ENCODE measurements around the gene RNF152. TPM values are rescaled to one million over a fixed set of nuclear protein-coding genes. Genes with fewer than 3 reads are reported as not detected.

Gene RNF152
- total and polyA plus RNA-seq, 5 donors from 2014 or later: 0.39 TPM; not detected in 4

DNA sequence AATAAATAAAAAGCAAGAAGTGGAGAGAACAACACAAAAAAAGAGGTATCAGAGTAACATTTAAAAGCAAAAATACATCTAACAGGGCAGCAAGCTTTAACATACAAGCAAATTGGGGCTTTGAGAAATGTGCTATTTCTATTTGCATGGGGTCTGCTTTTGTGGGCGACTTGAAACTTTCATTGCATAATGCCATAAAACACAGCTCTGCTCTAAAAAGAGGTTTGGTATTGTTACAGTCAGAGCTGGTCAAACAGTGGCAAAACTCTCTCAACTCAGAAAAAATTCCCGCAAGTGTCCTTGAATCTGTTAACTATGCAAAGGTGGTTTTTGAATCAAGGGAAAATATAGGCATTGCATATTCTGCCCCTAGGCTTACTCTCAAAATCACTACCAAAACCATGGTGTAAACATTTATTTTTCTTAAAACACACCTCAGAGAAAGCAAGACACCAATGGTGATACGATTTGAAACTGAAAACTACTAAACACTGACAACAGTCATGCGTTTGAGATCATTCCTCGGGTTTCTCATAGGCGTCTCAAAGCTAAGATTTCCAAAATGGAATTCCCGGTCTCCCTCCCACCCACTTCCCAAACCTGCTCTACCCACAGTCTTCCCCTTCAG lies 45.5 kb downstream of the RNF152 start:
- H3K27ac Mint-ChIP-seq: no peak overlapping the region
- H3K9me3 ChIP-seq (ENCODE audit: control insufficient read depth in 2 of 2, low read length in 2 of 2): no peaks in the 10 kb centered on the region
- peaks cover 0 to 2% (median 0%) of the 10 kb centered on the region in 4 donors for H3K4me1 Mint-ChIP-seq
- no peak overlapping the region for H3K4me3 Mint-ChIP-seq
- no peak overlapping the region for H3K4me3 ChIP-seq (ENCODE audit: low read depth, low read length)
- no peaks in the 10 kb centered on the region for H3K36me3 Mint-ChIP-seq
- DNase-seq: no peak
- H3K27me3 Mint-ChIP-seq: peaks cover 4% of the 10 kb centered on the region
- no peaks in the 10 kb centered on the region for H3K36me3 ChIP-seq (ENCODE audit: control insufficient read depth, insufficient read depth, low read length)
- no peak for ATAC-seq (ENCODE audit: low read depth in 2 of 2)
- no peaks in the 10 kb centered on the region for H3K27me3 ChIP-seq (ENCODE audit: control insufficient read depth, insufficient read depth, low read length)
- no peak overlapping the region for H3K27ac ChIP-seq (ENCODE audit: insufficient read depth, low read length, poor library complexity, severe bottlenecking)
- peaks cover 0 to 6% (median 0%) of the 10 kb centered on the region in 7 donors for H3K9me3 Mint-ChIP-seq
- H3K4me1 ChIP-seq (ENCODE audit: control insufficient read depth, insufficient read depth, low read length, poor library complexity, severe bottlenecking): no peaks in the 10 kb centered on the region

DNA sequence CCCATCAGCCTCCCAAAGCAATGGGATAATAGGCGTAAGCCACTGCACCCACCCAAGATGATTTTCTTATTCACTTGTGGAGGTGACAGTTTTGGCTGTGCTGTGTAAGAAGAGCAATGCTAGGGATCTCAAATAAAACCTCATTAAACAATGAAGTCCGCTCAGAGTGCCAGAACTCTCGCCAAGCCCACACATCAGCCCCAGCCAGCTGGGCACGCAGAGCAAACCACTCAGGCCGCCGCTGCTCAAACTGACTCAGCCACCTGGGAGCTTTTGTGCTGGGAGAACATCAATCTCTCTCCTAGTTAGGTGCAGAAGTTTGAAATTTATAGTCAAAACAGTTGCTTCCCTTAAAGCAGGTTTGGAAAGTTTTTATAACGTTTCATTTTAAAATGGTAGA lies 47.6 kb downstream of the RNF152 start:
- H3K4me1 ChIP-seq (ENCODE audit: control insufficient read depth, insufficient read depth, low read length, poor library complexity, severe bottlenecking): no peaks in the 10 kb centered on the region
- no peaks in the 10 kb centered on the region for H3K36me3 Mint-ChIP-seq

DNA sequence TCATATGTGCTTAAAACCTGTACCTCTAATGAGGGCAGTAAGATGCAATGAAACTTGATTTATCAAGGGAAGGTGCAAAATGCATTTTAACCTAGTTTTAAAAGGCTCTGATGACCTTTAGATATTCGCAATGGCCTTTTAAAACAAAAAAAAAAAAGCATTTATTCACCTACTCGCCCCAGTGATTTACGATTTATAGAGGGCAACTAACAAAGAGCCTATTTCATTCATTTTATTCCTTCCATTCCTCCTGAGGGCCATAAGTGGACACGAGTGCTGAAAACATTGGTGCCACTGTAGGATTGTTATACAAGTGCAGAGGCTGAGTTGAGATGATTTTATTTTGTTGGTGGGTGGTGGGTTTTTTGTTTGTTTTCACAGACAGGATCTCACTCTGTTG lies 48.1 kb downstream of the RNF152 start:
- no peak overlapping the region for H3K4me3 Mint-ChIP-seq
- H3K36me3 Mint-ChIP-seq: no peaks in the 10 kb centered on the region
- ATAC-seq (ENCODE audit: low read depth in 2 of 2): no peak
- DNase-seq: no peak
- H3K27me3 Mint-ChIP-seq: no peaks in the 10 kb centered on the region
- H3K27ac Mint-ChIP-seq: no peak overlapping the region
- Histone ChIP-seq H3K9me3 (ENCODE audit: control insufficient read depth in 2 of 2, low read length in 2 of 2) (no peaks in the 10 kb centered on the region), H3K36me3 (ENCODE audit: control insufficient read depth, insufficient read depth, low read length) (no peaks in the 10 kb centered on the region), H3K27me3 (ENCODE audit: control insufficient read depth, insufficient read depth, low read length) (no peaks in the 10 kb centered on the region), H3K27ac (ENCODE audit: insufficient read depth, low read length, poor library complexity, severe bottlenecking) (no peak overlapping the region), H3K4me3 (ENCODE audit: low read depth, low read length) (no peak overlapping the region), H3K4me1 (ENCODE audit: control insufficient read depth, insufficient read depth, low read length, poor library complexity, severe bottlenecking) (no peaks in the 10 kb centered on the region)
- H3K9me3 Mint-ChIP-seq: peaks cover 0 to 6% (median 0%) of the 10 kb centered on the region in 7 donors
- H3K4me1 Mint-ChIP-seq: peaks cover 0 to 2% (median 0%) of the 10 kb centered on the region in 4 donors

More for the DNA sequence above, 47.6 kb downstream of the RNF152 start:
- DNase-seq: no peak
- H3K4me1 Mint-ChIP-seq: peaks cover 0 to 2% (median 0%) of the 10 kb centered on the region in 4 donors
- H3K4me3 Mint-ChIP-seq: no peak overlapping the region
- Histone ChIP-seq H3K27ac (ENCODE audit: insufficient read depth, low read length, poor library complexity, severe bottlenecking) (no peak overlapping the region), H3K4me3 (ENCODE audit: low read depth, low read length) (no peak overlapping the region), H3K27me3 (ENCODE audit: control insufficient read depth, insufficient read depth, low read length) (no peaks in the 10 kb centered on the region), H3K36me3 (ENCODE audit: control insufficient read depth, insufficient read depth, low read length) (no peaks in the 10 kb centered on the region), H3K9me3 (ENCODE audit: control insufficient read depth in 2 of 2, low read length in 2 of 2) (no peaks in the 10 kb centered on the region)
- H3K27me3 Mint-ChIP-seq: peaks cover 1% of the 10 kb centered on the region
- no peak overlapping the region for H3K27ac Mint-ChIP-seq
- ATAC-seq (ENCODE audit: low read depth in 2 of 2): no peak
- H3K9me3 Mint-ChIP-seq: peaks cover 0 to 6% (median 0%) of the 10 kb centered on the region in 7 donors

DNA sequence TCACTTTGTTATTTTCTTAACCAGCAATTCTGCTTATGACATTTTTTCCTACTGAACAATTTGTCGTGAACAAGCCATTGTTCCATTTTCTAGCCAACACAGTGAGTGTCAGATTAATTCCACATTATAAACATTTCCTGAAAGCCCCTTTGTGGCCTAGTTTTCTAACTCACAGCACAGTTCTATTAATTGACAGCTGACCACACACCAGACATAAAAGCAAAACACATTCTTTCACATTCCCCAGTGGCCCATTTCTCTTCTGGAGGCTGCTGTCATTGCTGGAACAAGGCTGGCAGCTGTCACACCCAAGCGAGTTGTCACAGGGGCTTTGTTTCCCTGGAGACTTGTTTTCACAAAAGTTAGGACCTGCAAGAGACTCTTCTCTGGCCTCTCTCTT lies 50.7 kb downstream of the RNF152 start:
- no peak overlapping the region for H3K27ac Mint-ChIP-seq
- no peaks in the 10 kb centered on the region for H3K4me1 ChIP-seq (ENCODE audit: control insufficient read depth, insufficient read depth, low read length, poor library complexity, severe bottlenecking)
- H3K36me3 ChIP-seq (ENCODE audit: control insufficient read depth, insufficient read depth, low read length): no peaks in the 10 kb centered on the region
- no peak overlapping the region for H3K27ac ChIP-seq (ENCODE audit: insufficient read depth, low read length, poor library complexity, severe bottlenecking)
- H3K9me3 Mint-ChIP-seq: peaks cover 0 to 7% (median 0%) of the 10 kb centered on the region in 7 donors
- no peak overlapping the region for H3K4me3 Mint-ChIP-seq
- H3K36me3 Mint-ChIP-seq: no peaks in the 10 kb centered on the region
- peaks cover 0 to 2% (median 0%) of the 10 kb centered on the region in 4 donors for H3K4me1 Mint-ChIP-seq
- H3K27me3 Mint-ChIP-seq: peaks cover 11% of the 10 kb centered on the region
- no peak overlapping the region for H3K4me3 ChIP-seq (ENCODE audit: low read depth, low read length)
- H3K27me3 ChIP-seq (ENCODE audit: control insufficient read depth, insufficient read depth, low read length): no peaks in the 10 kb centered on the region
- DNase-seq (no peak), ATAC-seq (ENCODE audit: low read depth in 2 of 2) (no peak)
- no peaks in the 10 kb centered on the region for H3K9me3 ChIP-seq (ENCODE audit: control insufficient read depth in 2 of 2, low read length in 2 of 2)

DNA sequence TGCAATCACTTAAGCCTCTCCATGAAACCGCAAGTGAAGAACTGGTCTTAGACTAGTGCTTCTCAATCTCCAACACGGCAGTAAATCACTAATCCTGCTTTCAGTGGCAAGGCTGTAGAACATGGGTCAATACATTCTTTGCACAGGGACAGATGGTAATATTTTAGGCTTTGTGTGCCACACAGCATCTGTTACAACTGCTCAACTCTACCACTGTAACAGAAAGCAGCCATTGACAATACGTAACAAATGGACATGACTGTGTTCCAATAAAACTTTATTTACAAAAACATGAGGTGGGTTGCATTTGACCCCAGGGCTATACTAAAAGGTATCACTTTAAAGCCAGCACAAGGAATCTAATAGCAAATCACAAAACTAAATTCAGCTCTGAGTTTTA lies 51.1 kb downstream of the RNF152 start:
- Mint-ChIP-seq H3K9me3 (peaks cover 0 to 7% (median 0%) of the 10 kb centered on the region in 7 donors), H3K36me3 (no peaks in the 10 kb centered on the region), H3K27me3 (peaks cover 11% of the 10 kb centered on the region), H3K4me3 (no peak overlapping the region), H3K27ac (no peak overlapping the region), H3K4me1 (no peaks in the 10 kb centered on the region)
- no peaks in the 10 kb centered on the region for H3K36me3 ChIP-seq (ENCODE audit: control insufficient read depth, insufficient read depth, low read length)
- H3K4me3 ChIP-seq (ENCODE audit: low read depth, low read length): no peak overlapping the region
- H3K27ac ChIP-seq (ENCODE audit: insufficient read depth, low read length, poor library complexity, severe bottlenecking): no peak overlapping the region
- ATAC-seq (ENCODE audit: low read depth in 2 of 2): no peak
- no peaks in the 10 kb centered on the region for H3K4me1 ChIP-seq (ENCODE audit: control insufficient read depth, insufficient read depth, low read length, poor library complexity, severe bottlenecking)
- H3K9me3 ChIP-seq (ENCODE audit: control insufficient read depth in 2 of 2, low read length in 2 of 2): no peaks in the 10 kb centered on the region
- H3K27me3 ChIP-seq (ENCODE audit: control insufficient read depth, insufficient read depth, low read length): no peaks in the 10 kb centered on the region
- DNase-seq: no peak

DNA sequence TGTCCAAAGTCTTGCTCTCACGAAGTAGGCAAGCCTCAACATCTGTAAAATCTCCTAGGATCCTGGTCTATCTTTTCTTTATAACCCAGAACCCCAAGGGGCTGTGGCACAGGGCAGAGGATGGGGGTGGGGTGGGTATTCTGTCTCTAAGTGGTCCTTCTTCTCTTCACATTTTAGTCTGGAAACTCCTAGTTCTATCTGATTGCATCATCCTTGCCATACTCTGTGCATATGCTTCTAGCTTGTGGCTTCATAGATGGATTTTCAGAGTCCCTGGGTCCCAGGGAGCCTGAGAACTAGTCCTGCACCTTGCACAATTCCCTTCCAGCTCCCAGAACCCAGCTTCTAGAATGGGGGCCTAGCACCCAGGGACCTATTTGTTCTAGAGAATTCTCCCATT lies 52.5 kb downstream of the RNF152 start:
- H3K4me3 Mint-ChIP-seq: no peak overlapping the region
- H3K4me1 Mint-ChIP-seq: no peaks in the 10 kb centered on the region
- H3K9me3 Mint-ChIP-seq: peaks cover 0 to 4% (median 0%) of the 10 kb centered on the region in 7 donors
- H3K27me3 ChIP-seq (ENCODE audit: control insufficient read depth, insufficient read depth, low read length): no peaks in the 10 kb centered on the region
- no peaks in the 10 kb centered on the region for H3K36me3 Mint-ChIP-seq
- DNase-seq: no peak
- no peak overlapping the region for H3K27ac Mint-ChIP-seq
- peaks cover 11% of the 10 kb centered on the region for H3K27me3 Mint-ChIP-seq
- no peak overlapping the region for H3K4me3 ChIP-seq (ENCODE audit: low read depth, low read length)
- no peaks in the 10 kb centered on the region for H3K36me3 ChIP-seq (ENCODE audit: control insufficient read depth, insufficient read depth, low read length)
- H3K4me1 ChIP-seq (ENCODE audit: control insufficient read depth, insufficient read depth, low read length, poor library complexity, severe bottlenecking): no peaks in the 10 kb centered on the region
- H3K9me3 ChIP-seq (ENCODE audit: control insufficient read depth in 2 of 2, low read length in 2 of 2): no peaks in the 10 kb centered on the region
- no peak overlapping the region for H3K27ac ChIP-seq (ENCODE audit: insufficient read depth, low read length, poor library complexity, severe bottlenecking)
- ATAC-seq (ENCODE audit: low read depth in 2 of 2): no peak

DNA sequence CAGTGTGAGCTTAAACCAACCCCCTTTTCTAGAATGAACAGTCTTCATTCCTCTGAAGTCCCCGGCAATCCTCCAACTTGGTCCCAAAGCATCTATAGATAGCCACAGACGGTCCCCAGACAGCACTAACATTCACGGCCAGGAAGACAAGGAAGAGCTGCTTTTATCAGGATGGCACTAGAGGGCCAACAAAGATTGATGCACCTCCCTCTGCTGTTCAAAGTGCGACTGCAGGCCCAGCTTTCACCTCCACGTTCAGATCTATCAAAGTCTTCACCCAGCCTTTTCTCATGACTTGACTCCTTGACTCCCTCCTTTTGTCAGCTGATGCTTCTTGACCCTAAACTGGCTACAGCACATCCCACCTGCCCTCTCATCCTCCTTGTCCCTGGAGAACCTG lies 54.3 kb downstream of the RNF152 start:
- Histone ChIP-seq H3K9me3 (ENCODE audit: control insufficient read depth in 2 of 2, low read length in 2 of 2) (no peaks in the 10 kb centered on the region), H3K4me1 (ENCODE audit: control insufficient read depth, insufficient read depth, low read length, poor library complexity, severe bottlenecking) (peaks cover under 1% of the 10 kb centered on the region), H3K27me3 (ENCODE audit: control insufficient read depth, insufficient read depth, low read length) (no peaks in the 10 kb centered on the region), H3K27ac (ENCODE audit: insufficient read depth, low read length, poor library complexity, severe bottlenecking) (no peak overlapping the region), H3K36me3 (ENCODE audit: control insufficient read depth, insufficient read depth, low read length) (no peaks in the 10 kb centered on the region), H3K4me3 (ENCODE audit: low read depth, low read length) (no peak overlapping the region)
- DNase-seq (no peak), ATAC-seq (ENCODE audit: low read depth in 2 of 2) (no peak)
- Mint-ChIP-seq H3K4me3 (no peak overlapping the region), H3K4me1 (peaks cover 2 to 8% (median 6%) of the 10 kb centered on the region in 4 donors), H3K27me3 (peaks cover 18% of the 10 kb centered on the region), H3K36me3 (no peaks in the 10 kb centered on the region), H3K9me3 (peaks cover 0 to 4% (median 0%) of the 10 kb centered on the region in 7 donors), H3K27ac (no peak overlapping the region)

DNA sequence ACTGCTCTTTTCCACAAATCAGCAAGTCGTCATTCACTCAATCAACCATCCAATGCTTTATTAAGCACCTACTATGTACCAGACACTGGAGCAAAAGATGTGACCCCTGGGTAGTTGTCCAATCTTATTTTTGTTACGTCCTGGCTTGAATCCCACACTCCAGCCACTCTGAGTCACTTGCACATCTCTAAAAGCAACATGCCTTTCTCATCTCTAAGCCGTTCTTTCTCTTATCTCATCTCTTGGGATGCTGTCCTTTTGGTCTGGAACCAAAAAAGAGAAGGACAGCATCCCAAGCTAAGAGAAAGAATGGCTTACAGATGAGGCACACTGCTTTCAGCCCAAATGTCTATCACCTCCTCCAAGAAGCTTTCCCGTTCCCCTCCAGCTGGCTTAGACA lies 58.8 kb downstream of the RNF152 start:
- Mint-ChIP-seq H3K4me3 (no peak overlapping the region), H3K27me3 (peaks cover 18% of the 10 kb centered on the region)

More for the DNA sequence above, 58.8 kb downstream of the RNF152 start:
- Histone ChIP-seq H3K36me3 (ENCODE audit: control insufficient read depth, insufficient read depth, low read length) (no peaks in the 10 kb centered on the region), H3K4me1 (ENCODE audit: control insufficient read depth, insufficient read depth, low read length, poor library complexity, severe bottlenecking) (peaks cover 4% of the 10 kb centered on the region), H3K4me3 (ENCODE audit: low read depth, low read length) (no peak overlapping the region), H3K27ac (ENCODE audit: insufficient read depth, low read length, poor library complexity, severe bottlenecking) (no peak overlapping the region), H3K9me3 (ENCODE audit: control insufficient read depth in 2 of 2, low read length in 2 of 2) (no peaks in the 10 kb centered on the region), H3K27me3 (ENCODE audit: control insufficient read depth, insufficient read depth, low read length) (peaks cover 2% of the 10 kb centered on the region)
- ATAC-seq (ENCODE audit: low read depth in 2 of 2) (no peak), DNase-seq (no peak)
- peaks cover 0 to 4% (median 0%) of the 10 kb centered on the region in 7 donors for H3K9me3 Mint-ChIP-seq
- H3K27ac Mint-ChIP-seq: peak overlapping the region in 1 of 3 donors; percentile 64
- peaks cover 6 to 17% (median 12%) of the 10 kb centered on the region in 4 donors for H3K4me1 Mint-ChIP-seq
- H3K36me3 Mint-ChIP-seq: no peaks in the 10 kb centered on the region
